GM12875 (cell line): ENCODE data around the gene ADH7.
"Not testable (repeated sequence)": the region's sequence is repeated elsewhere in the genome, so short reads cannot be mapped to it uniquely, and the experiment has no call there.

Source experiments
- H3K4me3 ChIP-seq: one replicate; pipeline ENCODE4 v1.5.1; 2011; ENCODE audit warnings: low read depth, low read length, control low read depth
- TF ChIP-seq, protein P1 (sequence below): IDR thresholded peaks from 2 replicates; pipeline ENCODE4 v1.5.1; 2011; ENCODE audit warnings: low read depth, mild to moderate bottlenecking, control low read depth, inconsistent platforms, low read length, moderate library complexity, borderline replicate concordance; ENCODE audit not compliant: insufficient read depth

Gene ADH7

GRCh38 chr4:99430106-99430505 is 5.0 kb downstream of the ADH7 start:
- no peak overlapping the region for H3K4me3 ChIP-seq
- TF ChIP-seq, protein P1, sequence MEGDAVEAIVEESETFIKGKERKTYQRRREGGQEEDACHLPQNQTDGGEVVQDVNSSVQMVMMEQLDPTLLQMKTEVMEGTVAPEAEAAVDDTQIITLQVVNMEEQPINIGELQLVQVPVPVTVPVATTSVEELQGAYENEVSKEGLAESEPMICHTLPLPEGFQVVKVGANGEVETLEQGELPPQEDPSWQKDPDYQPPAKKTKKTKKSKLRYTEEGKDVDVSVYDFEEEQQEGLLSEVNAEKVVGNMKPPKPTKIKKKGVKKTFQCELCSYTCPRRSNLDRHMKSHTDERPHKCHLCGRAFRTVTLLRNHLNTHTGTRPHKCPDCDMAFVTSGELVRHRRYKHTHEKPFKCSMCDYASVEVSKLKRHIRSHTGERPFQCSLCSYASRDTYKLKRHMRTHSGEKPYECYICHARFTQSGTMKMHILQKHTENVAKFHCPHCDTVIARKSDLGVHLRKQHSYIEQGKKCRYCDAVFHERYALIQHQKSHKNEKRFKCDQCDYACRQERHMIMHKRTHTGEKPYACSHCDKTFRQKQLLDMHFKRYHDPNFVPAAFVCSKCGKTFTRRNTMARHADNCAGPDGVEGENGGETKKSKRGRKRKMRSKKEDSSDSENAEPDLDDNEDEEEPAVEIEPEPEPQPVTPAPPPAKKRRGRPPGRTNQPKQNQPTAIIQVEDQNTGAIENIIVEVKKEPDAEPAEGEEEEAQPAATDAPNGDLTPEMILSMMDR = no peak

DNA sequence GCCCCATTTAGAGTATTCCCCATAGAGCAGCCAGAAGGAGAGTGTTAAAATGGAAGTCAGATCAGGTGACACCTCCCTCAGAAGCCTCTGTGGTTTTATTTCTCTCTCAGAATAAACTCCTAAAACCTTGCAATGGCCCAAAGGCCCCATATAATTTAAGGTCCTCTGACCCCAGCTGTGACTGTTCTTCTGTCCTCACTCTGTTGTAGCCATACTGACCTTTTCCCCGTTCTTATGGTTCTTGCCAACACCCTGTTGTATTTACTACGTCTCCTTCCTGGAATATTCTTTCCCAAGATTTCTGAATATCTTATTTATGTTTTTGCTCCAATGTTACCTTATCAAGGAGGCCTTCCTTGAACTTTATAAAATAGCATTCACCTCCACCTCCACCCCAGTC is 18.0 kb downstream of the ADH7 start:
- TF ChIP-seq, protein P1 = no peak
- no peak overlapping the region for H3K4me3 ChIP-seq

DNA sequence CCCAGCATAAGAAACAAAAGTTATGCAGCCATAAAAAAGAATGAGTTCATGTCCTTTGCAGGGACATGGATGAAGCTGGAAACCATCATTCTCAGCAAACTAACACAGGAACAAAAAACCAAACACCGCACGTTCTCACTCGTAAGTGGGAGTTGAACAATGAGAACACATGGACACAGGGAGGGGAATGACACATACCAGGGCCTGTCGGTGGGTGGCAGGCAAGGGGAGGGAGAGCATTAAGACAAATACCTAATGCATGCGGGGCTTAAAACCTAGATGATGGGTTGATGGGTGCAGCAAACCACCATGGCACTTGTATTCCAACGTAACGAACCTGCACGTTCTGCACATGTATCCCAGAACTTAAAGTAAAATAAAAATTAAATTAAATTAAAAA is 19.4 kb downstream of the ADH7 start:
- H3K4me3 ChIP-seq = not testable (repeated sequence)

DNA sequence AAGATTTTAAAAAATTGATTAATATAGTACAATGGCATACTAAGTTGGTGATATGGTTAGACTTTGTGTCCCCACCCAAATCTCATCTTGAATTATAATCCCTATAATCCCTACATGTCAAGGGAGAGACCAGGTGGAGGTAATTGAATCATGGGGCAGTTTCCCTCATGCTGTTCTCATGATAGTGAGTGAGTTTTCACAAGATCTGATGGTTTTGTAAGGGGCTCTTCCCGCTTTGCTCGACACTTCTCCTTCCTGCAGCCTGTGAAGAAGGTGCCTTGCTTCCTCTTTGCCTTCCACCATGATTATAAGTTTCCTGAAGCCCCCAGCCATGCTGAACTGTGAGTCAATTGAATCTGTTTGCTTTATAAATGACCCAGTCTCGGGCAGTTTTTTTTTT is 20.2 kb downstream of the ADH7 start:
- not testable (repeated sequence) for H3K4me3 ChIP-seq

DNA sequence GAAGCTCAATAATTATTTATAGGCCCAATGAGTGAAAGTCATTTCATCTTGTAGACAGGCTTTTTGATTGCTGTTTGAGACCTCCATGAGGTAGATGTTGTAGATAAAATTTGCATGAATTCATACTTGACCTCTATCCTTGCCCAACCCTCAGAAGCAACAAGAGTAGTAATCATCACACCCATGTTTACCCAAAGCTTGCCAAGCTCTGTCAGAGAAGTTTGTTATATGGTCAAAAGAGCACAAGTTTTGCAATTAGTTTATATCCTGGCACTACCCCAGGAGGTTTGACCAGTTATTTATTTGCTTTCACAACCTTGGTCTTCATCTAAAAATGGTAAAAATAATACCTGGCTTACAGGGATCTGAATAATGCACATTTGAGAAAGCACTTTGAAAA is 20.7 kb downstream of the ADH7 start:
- no peak overlapping the region for H3K4me3 ChIP-seq
- TF ChIP-seq, protein P1 = no peak

DNA sequence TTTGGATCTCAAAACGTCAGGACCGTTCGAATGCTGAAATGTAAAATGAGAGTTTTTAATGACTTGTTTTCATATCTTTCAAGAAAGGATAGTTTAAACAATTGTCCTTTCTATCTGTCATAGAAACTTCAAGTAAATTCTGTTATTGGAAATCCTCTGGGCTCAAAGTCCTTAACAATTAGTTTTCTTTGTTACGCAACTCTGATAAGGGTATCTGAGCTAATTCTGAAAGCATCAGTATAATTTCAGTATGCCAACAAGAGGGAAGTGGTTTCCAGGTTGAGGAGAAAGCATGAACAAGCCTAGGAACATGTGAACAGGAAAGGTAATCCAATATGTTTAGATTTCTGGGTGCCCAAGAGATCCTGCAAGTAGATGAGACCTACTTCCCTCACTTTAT is 22.0 kb downstream of the ADH7 start:
- H3K4me3 ChIP-seq = no peak overlapping the region
- TF ChIP-seq, protein P1 = no peak

- H3K4me3 ChIP-seq = no peak overlapping the region
- TF ChIP-seq, protein P1 = no peak
Measured at GRCh38 chr4:99411041-99411440, 24.1 kb downstream of the ADH7 start.

- TF ChIP-seq, protein P1 = no peak
- no peak overlapping the region for H3K4me3 ChIP-seq
Measured at GRCh38 chr4:99410075-99410474, 25.1 kb downstream of the ADH7 start.
